Measurements from ENCODE around the gene TAOK1.
"Not testable (repeated sequence)": the region's sequence is repeated elsewhere in the genome, so short reads cannot be mapped to it uniquely, and the experiment has no call there.

TAOK1 gene

DNA sequence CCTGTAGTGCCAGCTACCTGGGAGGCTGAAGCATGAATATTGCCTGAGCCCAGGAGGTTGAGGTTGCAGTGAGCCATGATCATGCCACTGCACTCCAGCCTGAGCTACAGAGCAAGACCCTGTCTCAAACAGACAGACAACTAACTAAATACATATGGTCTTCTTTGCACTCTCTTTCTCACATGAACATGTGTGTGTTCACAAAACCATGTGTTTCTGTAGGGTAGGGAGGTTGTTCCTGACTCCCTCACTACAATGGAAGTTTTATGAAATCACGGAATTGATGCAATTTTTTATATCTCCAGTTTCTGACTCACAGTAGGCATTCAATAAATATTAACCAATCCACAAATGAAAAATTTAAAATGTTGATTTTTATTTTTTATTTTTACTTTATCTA, 128.2 kb downstream of the TAOK1 start:
- in situ Hi-C loops (cut with HindIII; ENCODE audit: low sequenced_read_pairs), result no loop called here

- in situ Hi-C loops (cut with HindIII; ENCODE audit: low sequenced_read_pairs), result loop anchor here (5.0 kb wide), 2 partner anchors 38 to 52 kb away; no protein-coding TSS in a partner anchor
These were observed 134.5 kb downstream of the TAOK1 start for GRCh38 chr17:29524692-29525091.

DNA sequence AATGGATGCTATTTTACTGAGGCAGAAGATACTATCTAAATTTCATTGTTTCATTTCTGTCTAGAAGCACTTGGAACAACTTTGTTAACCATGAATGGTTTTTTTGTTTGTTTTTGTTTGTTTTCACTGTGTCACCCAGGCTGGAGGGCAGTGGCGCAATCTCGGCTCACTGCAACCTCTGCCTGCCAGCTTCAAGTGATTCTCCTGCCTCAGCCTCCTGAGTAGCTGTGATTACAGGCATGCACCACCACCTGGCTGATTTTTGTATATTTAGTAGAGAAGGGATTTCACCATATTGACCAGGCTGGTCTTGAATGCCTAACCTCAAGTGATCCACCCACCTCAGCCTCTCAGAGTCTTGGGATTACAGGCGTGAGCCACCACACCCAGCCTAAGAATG, 136.2 kb downstream of the TAOK1 start:
- in situ Hi-C loops (cut with HindIII; ENCODE audit: low sequenced_read_pairs), result no loop called here

DNA sequence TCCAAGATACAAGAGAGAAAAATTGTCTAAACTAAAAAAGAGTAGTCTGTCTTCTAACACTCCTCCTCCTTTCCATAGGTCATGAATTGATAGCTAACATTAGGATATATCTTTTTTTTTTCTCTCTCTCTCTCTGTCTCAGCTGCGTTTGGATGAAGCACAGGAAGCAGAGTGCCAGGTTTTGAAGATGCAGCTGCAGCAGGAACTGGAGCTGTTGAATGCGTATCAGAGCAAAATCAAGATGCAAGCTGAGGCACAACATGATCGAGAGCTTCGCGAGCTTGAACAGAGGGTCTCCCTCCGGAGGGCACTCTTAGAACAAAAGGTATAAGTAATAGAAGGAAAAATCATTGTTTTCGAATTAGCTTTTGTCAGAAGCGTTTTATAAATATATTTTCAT, 143.8 kb downstream of the TAOK1 start:
- in situ Hi-C loops (cut with HindIII; ENCODE audit: low sequenced_read_pairs), result no loop called here

- in situ Hi-C loops (cut with HindIII; ENCODE audit: low sequenced_read_pairs), result loop anchor here (5.0 to 10.0 kb wide), 4 partner anchors 109 to 419 kb away; no protein-coding TSS in a partner anchor
These were observed 153.9 kb downstream of the TAOK1 start for GRCh38 chr17:29544066-29544465.

- in situ Hi-C loops (cut with HindIII; ENCODE audit: low sequenced_read_pairs), result loop anchor here (5.0 to 10.0 kb wide), 4 partner anchors 111 to 421 kb away; no protein-coding TSS in a partner anchor
These were observed 155.9 kb downstream of the TAOK1 start for GRCh38 chr17:29546085-29546484.

DNA sequence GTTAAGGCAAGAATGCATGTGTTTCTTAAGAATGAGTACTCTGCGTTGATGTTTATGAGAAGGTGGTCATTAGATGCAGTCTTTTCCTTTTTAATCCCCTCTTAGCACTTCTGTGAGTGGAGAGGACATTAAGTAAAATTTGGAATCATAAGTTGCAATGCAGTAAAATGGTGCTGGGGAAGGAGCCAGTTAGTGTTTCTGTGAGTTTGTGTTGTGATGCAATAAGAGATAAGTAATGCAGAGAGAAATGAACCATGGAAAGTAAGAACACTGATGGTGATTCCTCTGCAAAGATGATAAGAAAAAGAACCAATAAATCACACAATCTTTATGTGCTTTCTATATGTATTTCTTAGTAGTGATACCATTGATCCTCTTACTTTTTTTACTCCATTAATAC, 156.7 kb downstream of the TAOK1 start:
- in situ Hi-C loops (cut with HindIII; ENCODE audit: low sequenced_read_pairs), result loop anchor here (5.0 to 10.0 kb wide), 4 partner anchors 112 to 422 kb away; no protein-coding TSS in a partner anchor

GRCh38 chr17:29549177-29549923, 159.2 kb downstream of the TAOK1 start:
- in situ Hi-C loops (cut with HindIII; ENCODE audit: low sequenced_read_pairs), result loop anchor here (5.0 to 10.0 kb wide), 4 partner anchors 115 to 425 kb away; no protein-coding TSS in a partner anchor

DNA sequence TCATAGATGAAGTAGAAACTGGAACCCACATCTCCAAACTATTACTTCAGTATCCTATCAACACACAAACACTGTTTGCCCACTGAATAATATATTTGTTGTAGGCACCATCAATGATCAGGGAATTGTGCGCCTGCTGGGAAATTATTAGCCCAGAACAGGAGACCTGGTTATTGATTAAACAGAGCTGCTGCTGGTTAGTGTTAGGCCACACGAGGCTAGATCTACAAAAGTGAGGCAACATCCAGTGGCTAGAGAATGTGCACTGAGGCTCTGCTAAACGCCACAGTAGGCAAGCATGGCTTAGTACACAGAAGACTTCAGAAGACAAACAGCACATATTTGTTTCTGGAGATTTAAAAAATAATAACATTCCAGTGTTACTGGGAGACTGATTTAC, 165.7 kb downstream of the TAOK1 start:
- in situ Hi-C loops (cut with HindIII; ENCODE audit: low sequenced_read_pairs), result no loop called here

DNA sequence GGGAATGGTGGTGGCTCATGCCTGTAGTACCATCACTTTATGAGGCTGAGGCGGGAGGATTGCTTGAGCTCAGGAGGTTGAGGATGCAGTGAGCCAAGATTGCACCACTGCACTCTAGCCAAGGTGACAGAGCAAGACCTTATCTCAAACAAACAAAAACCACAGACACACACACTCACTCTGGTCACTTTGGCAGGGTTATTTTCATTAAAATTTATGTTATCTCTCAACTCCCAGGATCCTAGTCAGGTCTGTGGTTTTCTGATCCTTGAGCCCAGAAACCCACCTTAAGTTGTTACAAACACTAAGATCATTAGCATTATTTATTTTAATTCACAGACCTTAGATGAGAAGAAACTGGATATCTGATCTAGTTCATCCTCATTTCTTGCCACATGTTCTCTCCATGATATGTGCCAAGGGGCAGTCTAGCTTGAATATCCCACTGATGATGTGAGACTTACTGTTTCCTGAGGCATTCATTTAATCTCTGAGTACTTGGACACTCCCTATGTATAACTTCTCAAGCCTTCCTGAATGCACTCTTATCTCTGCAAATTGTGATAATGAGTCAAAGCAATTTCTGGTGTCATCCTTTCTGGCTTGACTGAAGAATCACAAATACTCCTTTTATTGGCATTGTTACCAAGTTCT, 167.0 kb downstream of the TAOK1 start:
- in situ Hi-C loops (cut with HindIII; ENCODE audit: low sequenced_read_pairs), result no loop called here

DNA sequence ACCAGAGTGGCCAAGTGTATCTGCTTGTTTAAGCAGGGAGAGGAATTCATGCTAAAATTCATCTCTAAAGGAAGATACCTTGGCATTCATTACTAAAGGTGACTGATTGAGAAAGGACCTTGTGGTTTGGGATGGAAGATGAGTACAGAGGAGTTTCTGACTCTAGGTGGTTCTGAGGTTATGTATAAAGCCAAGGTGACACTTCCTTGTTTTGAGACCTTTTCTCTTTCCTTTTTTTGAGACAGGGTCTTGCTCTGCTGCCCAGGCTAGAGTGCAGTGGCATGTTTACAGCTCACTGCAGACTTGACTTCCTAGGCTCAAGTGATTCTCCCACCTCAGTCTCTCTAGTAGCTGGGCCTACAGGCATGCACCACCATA, 167.6 kb downstream of the TAOK1 start:
- in situ Hi-C loops (cut with HindIII; ENCODE audit: low sequenced_read_pairs), result no loop called here

DNA sequence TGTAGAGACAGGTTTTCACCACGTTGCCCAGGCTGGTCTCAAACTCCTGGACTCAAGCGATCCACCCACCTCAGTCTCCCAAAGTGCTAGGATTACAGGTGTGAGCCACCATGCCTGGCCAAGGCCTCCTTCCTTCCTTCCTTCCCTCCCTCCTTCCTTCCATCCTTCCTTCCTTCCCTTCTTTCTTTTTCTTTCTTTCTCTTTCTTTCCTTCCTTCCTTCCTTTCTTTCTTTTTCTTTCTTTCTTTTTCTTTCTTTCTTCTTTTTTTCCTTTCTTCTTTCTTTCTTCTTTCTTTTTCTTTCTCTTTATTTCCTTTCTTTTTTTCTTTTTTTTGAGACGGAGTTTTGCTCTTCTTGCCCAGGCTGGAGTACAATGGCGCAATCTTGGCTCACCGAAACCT, 168.0 kb downstream of the TAOK1 start:
- in situ Hi-C loops (cut with HindIII; ENCODE audit: low sequenced_read_pairs), result not testable (repeated sequence)

GRCh38 chr17:29559640-29560039, 169.5 kb downstream of the TAOK1 start:
- in situ Hi-C loops (cut with HindIII; ENCODE audit: low sequenced_read_pairs), result loop anchor here (5.0 kb wide), 1 partner anchor 37 kb away; no protein-coding TSS in a partner anchor

DNA sequence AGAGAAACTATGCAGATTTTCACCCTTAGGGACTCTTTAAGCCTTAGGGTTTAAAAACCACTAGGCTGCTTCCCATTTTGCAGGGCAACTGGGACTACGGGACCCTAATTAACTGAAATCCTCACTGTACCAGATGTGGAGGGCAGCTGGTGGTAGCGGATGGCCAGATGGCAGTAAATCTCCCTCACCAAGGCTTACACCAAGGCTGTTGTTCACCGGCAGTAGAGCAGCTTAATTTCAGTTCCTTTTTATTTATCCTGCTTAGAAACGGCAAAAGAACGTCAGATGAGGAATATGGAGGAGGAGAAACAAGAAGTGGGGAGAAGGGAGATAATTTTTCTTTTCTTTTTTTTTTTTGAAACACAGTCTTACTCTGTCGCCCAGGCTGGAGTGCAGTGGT, 170.2 kb downstream of the TAOK1 start:
- in situ Hi-C loops (cut with HindIII; ENCODE audit: low sequenced_read_pairs), result loop anchor here (5.0 kb wide), 1 partner anchor 38 kb away; no protein-coding TSS in a partner anchor

GRCh38 chr17:29561554-29562517, 171.7 kb downstream of the TAOK1 start:
- in situ Hi-C loops (cut with HindIII; ENCODE audit: low sequenced_read_pairs), result loop anchor here (5.0 kb wide), 1 partner anchor 40 kb away; no protein-coding TSS in a partner anchor

GRCh38 chr17:29562615-29563014, 172.5 kb downstream of the TAOK1 start:
- in situ Hi-C loops (cut with HindIII; ENCODE audit: low sequenced_read_pairs), result loop anchor here (5.0 kb wide), 1 partner anchor 40 kb away; no protein-coding TSS in a partner anchor

- in situ Hi-C loops (cut with HindIII; ENCODE audit: low sequenced_read_pairs), result loop anchor here (5.0 kb wide), 1 partner anchor 42 kb away; no protein-coding TSS in a partner anchor
These were observed 173.7 kb downstream of the TAOK1 start for GRCh38 chr17:29563816-29564215.

DNA sequence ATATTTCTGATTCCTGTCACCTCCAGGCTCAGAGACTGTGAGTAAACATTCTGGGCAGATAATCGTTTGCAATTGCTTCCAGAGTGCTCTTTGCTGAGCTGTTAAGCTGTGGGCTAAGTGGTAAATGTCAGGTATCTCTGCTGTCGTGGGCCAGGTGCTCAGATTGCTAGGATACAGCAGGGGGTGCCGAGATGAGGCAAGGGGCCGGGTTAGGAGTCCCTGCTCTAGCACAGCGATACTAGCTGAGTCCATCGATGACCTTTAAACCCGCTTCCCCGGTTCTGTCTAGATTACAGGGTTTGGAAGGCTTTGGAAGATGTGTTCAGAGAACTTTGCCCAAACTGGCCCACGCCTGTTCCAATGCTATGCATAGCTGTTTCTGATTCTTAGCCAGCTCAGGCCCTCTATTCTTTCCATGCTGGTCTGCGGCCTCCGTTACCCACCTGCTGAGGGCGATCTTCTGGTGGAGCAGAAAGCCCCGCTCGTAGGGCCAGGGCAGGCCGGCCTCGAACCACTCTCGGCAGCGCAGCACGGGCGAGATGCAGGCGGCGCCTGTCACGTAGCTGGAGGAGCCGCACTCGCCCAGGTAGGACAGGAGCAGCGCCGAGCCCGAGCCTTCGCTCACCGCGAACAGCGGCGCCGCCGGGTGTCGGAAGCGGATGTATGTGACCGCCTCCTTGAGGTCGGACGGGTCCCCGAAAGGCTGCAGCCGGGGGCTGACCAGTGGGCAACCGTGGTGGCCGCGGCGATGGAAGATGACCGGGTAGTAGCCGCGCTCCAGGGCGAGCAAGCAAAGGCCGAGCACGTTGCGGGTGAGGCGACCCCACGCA, 175.7 kb downstream of the TAOK1 start:
- in situ Hi-C loops (cut with HindIII; ENCODE audit: low sequenced_read_pairs), result no loop called here

DNA sequence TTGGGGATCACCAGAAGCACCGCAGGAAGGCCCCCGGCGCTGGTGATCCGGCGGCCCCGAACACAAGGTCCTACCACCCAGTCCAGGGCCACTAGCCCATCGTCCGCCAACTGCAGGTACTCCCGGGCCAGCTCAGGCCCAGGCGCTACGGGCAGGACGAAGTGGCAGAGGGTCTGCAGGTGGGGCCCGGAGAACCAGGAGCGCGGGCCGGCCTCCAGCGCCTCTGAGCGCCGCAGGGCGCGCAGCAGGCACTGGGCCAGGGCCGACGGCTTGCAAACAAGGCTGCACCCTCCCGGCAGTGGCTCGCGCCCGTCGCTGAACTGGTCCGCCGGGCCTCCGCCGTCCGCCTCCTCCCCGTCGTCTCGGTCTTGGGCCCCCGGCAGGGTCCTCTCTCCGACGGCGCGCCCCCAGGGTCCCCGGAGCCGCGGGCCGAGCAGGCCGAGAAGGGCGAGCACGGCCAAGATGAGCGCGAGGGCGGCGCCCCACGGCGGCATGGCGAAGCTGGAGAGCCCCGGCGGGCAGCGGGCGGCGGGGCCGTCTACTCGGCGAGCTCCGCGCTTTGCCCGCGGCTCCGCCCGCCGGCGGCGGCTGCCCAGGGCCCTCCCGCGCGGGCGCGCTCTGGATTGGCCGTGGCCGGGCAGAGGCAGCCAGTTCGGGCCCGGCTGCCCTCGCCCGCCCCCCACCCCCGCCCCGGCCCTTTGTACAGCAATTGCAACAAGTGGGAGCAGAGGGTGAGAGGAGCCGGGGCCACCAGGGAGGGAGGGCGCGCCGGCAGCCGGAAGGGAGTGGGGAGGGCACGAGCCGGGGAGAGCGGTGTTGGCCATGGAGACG, 176.5 kb downstream of the TAOK1 start, which contains the start of gene ABHD15:
ABHD15 (minus strand) TSS at position 565 of the 831 bp plus-strand sequence; CDS start at position 494, 71 bp downstream.
- in situ Hi-C loops (cut with HindIII; ENCODE audit: low sequenced_read_pairs), result no loop called here
